SK-N-SH treated with all-trans-retinoic acid at 6 μM for 48 hours (cell line): ENCODE measurements around the gene SGIP1.
"Not testable (repeated sequence)": the region's sequence is repeated elsewhere in the genome, so short reads cannot be mapped to it uniquely, and the experiment has no call there.

Source experiments
- ATAC-seq: fragments of 200-7000 bp; cut with Tn5 transposase; 3 replicates; pipeline ENCODE4 v1.9.1; 2020; ENCODE audit warnings: mild to moderate bottlenecking, moderate library complexity
- ARNTL ChIP-seq: fragments of 450-650 bp; formaldehyde crosslinking; IDR thresholded peaks from 2 replicates; pipeline ENCODE4 v1.5.0; 2020; ENCODE audit warnings: low read depth, mild to moderate bottlenecking, moderate library complexity, borderline replicate concordance
- BACH2 ChIP-seq: fragments of 250-450 bp; sonication (Bioruptor Pico); IDR thresholded peaks from 2 replicates; pipeline ENCODE4 v1.9.0; 2021; ENCODE audit warnings: mild to moderate bottlenecking, borderline replicate concordance
- CREB5 ChIP-seq: fragments of 250-450 bp; sonication (Bioruptor Pico); IDR thresholded peaks from 2 replicates; pipeline ENCODE4 v1.5.1; 2020; ENCODE audit warnings: low read depth, mild to moderate bottlenecking, moderate library complexity
- CSRNP3 ChIP-seq: fragments of 250-450 bp; sonication (Bioruptor Pico); IDR thresholded peaks from 2 replicates; pipeline ENCODE4 v1.5.1; 2021; ENCODE audit warnings: mild to moderate bottlenecking, moderate library complexity
- ESRRG ChIP-seq: fragments of 250-450 bp; sonication (Bioruptor Pico); IDR thresholded peaks from 2 replicates; pipeline ENCODE4 v1.6.1; 2021; ENCODE audit warnings: mild to moderate bottlenecking
- GLIS3 ChIP-seq: fragments of 250-450 bp; sonication (Bioruptor Pico); IDR thresholded peaks from 2 replicates; pipeline ENCODE4 v1.5.0; 2020; ENCODE audit warnings: mild to moderate bottlenecking, moderate library complexity
- ISL1 ChIP-seq: fragments of 250-450 bp; sonication (Bioruptor Pico); IDR thresholded peaks from 2 replicates; pipeline ENCODE4 v2.1.2; 2022; ENCODE audit warnings: mild to moderate bottlenecking, moderate library complexity
- OSR1 ChIP-seq: fragments of 250-450 bp; sonication (Bioruptor Pico); IDR thresholded peaks from 2 replicates; pipeline ENCODE4 v1.8.0; 2022; ENCODE audit warnings: moderate library complexity, mild to moderate bottlenecking, inconsistent platforms
- POU6F1 ChIP-seq: fragments of 250-450 bp; sonication (Bioruptor Pico); IDR thresholded peaks from 2 replicates; pipeline ENCODE4 v1.8.0; 2021; ENCODE audit warnings: low read depth, mild to moderate bottlenecking, moderate library complexity, borderline replicate concordance
- RARB ChIP-seq: fragments of 250-450 bp; sonication (Bioruptor Pico); IDR thresholded peaks from 2 replicates; pipeline ENCODE4 v1.8.0; 2021; ENCODE audit warnings: mild to moderate bottlenecking, moderate library complexity
- SNAI2 ChIP-seq: fragments of 250-450 bp; sonication (Bioruptor Pico); IDR thresholded peaks from 2 replicates; pipeline ENCODE4 v1.5.0; 2020; ENCODE audit warnings: mild to moderate bottlenecking, moderate library complexity
- TCF4 ChIP-seq: fragments of 250-450 bp; sonication (Bioruptor Pico); IDR thresholded peaks from 2 replicates; pipeline ENCODE4 v1.8.0; 2021; ENCODE audit warnings: mild to moderate bottlenecking, moderate library complexity, borderline replicate concordance
- TOX ChIP-seq: fragments of 250-450 bp; sonication (Bioruptor Pico); IDR thresholded peaks from 2 replicates; pipeline ENCODE4 v1.8.0; 2021; ENCODE audit warnings: mild to moderate bottlenecking, moderate library complexity, borderline replicate concordance
- ZC3H10 ChIP-seq: fragments of 250-450 bp; sonication (Bioruptor Pico); IDR thresholded peaks from 2 replicates; pipeline ENCODE4 v1.5.1; 2021; ENCODE audit warnings: mild to moderate bottlenecking, moderate library complexity
- ZFP3 ChIP-seq: fragments of 250-450 bp; sonication (Bioruptor Pico); IDR thresholded peaks from 2 replicates; pipeline ENCODE4 v1.5.0; 2020; ENCODE audit warnings: mild to moderate bottlenecking, moderate library complexity
- ZFP30 ChIP-seq: fragments of 450-650 bp; formaldehyde crosslinking; IDR thresholded peaks from 2 replicates; pipeline ENCODE4 v1.5.0; 2022; ENCODE audit warnings: mild to moderate bottlenecking, moderate library complexity
- ZNF565 ChIP-seq: fragments of 450-650 bp; formaldehyde crosslinking; conservative IDR thresholded peaks from 2 replicates; pipeline ENCODE4 v1.5.0; 2020; ENCODE audit warnings: low read depth, mild to moderate bottlenecking, moderate library complexity
- ZNF70 ChIP-seq: fragments of 450-650 bp; formaldehyde crosslinking; IDR thresholded peaks from 2 replicates; pipeline ENCODE4 v1.5.0; 2020; ENCODE audit warnings: mild to moderate bottlenecking, moderate library complexity
- ZNF8 ChIP-seq: fragments of 450-650 bp; formaldehyde crosslinking; IDR thresholded peaks from 2 replicates; pipeline ENCODE4 v1.5.0; 2020; ENCODE audit warnings: mild to moderate bottlenecking, moderate library complexity
- TF ChIP-seq, protein P1 (sequence below): fragments of 250-450 bp; sonication (Bioruptor Pico); IDR thresholded peaks from 2 replicates; pipeline ENCODE4 v1.8.0; 2020; ENCODE audit warnings: mild to moderate bottlenecking, moderate library complexity, borderline replicate concordance
- TF ChIP-seq, protein P2 (sequence below): fragments of 250-450 bp; sonication (Bioruptor Pico); IDR thresholded peaks from 2 replicates; pipeline ENCODE4 v1.5.0; 2020; ENCODE audit warnings: mild to moderate bottlenecking, moderate library complexity

The SGIP1 gene

GRCh38 chr1:66778969-66779368, 245.0 kb downstream of the SGIP1 start:
- TF ChIP-seq BACH2 (CRISPR knock-in tag) = no peak
- no peak for ATAC-seq

DNA sequence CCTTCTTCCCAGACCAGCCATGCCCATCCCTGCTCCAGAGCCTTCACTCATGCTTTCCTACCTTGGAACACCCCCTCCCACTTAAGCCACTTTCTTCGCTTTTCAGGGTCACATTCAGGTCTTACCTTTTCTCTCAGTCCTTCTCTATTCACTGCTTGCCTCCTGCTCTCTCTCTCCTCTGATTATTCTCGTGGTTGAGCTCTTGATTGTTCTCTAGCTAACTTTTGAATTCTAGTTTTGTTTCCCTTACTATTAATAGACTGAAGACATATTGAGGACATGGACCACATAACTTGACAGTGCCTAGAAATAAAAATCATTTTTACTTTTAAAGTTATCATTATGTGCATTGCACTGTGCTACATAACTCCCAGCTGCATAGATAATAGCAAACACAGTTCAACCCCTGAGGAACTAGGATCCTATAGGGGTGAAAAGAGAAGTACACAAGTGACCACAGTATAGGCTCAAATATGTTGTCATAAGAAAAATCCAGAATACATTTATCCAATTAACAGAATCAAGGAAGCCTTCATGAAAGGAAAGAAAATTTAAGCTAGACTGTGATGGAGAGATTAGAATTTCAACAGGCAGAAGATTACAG, 245.6 kb downstream of the SGIP1 start:
- ATAC-seq = no peak

GRCh38 chr1:66785800-66786199, 251.8 kb downstream of the SGIP1 start:
- not testable (repeated sequence) for ATAC-seq

More for the DNA sequence above, 245.6 kb downstream of the SGIP1 start:
- TF ChIP-seq ESRRG (CRISPR knock-in tag) (no peak), ZC3H10 (CRISPR knock-in tag) (no peak), CREB5 (CRISPR knock-in tag) (no peak), ZFP30 (no peak), ZNF8 (CRISPR knock-in tag) (no peak), RARB (CRISPR knock-in tag) (no peak), TOX (CRISPR knock-in tag) (no peak), POU6F1 (CRISPR knock-in tag) (no peak), TCF4 (CRISPR knock-in tag) (no peak), ARNTL (CRISPR knock-in tag) (no peak), ISL1 (CRISPR knock-in tag) (no peak), GLIS3 (CRISPR knock-in tag) (no peak), ZNF70 (CRISPR knock-in tag) (no peak), SNAI2 (CRISPR knock-in tag) (no peak), BACH2 (CRISPR knock-in tag) (no peak), CSRNP3 (CRISPR knock-in tag) (no peak), OSR1 (no peak), ZFP3 (CRISPR knock-in tag) (no peak)
- TF ChIP-seq, protein P1, sequence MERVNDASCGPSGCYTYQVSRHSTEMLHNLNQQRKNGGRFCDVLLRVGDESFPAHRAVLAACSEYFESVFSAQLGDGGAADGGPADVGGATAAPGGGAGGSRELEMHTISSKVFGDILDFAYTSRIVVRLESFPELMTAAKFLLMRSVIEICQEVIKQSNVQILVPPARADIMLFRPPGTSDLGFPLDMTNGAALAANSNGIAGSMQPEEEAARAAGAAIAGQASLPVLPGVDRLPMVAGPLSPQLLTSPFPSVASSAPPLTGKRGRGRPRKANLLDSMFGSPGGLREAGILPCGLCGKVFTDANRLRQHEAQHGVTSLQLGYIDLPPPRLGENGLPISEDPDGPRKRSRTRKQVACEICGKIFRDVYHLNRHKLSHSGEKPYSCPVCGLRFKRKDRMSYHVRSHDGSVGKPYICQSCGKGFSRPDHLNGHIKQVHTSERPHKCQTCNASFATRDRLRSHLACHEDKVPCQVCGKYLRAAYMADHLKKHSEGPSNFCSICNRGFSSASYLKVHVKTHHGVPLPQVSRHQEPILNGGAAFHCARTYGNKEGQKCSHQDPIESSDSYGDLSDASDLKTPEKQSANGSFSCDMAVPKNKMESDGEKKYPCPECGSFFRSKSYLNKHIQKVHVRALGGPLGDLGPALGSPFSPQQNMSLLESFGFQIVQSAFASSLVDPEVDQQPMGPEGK (CRISPR knock-in tag) = no peak
- TF ChIP-seq, protein P2, sequence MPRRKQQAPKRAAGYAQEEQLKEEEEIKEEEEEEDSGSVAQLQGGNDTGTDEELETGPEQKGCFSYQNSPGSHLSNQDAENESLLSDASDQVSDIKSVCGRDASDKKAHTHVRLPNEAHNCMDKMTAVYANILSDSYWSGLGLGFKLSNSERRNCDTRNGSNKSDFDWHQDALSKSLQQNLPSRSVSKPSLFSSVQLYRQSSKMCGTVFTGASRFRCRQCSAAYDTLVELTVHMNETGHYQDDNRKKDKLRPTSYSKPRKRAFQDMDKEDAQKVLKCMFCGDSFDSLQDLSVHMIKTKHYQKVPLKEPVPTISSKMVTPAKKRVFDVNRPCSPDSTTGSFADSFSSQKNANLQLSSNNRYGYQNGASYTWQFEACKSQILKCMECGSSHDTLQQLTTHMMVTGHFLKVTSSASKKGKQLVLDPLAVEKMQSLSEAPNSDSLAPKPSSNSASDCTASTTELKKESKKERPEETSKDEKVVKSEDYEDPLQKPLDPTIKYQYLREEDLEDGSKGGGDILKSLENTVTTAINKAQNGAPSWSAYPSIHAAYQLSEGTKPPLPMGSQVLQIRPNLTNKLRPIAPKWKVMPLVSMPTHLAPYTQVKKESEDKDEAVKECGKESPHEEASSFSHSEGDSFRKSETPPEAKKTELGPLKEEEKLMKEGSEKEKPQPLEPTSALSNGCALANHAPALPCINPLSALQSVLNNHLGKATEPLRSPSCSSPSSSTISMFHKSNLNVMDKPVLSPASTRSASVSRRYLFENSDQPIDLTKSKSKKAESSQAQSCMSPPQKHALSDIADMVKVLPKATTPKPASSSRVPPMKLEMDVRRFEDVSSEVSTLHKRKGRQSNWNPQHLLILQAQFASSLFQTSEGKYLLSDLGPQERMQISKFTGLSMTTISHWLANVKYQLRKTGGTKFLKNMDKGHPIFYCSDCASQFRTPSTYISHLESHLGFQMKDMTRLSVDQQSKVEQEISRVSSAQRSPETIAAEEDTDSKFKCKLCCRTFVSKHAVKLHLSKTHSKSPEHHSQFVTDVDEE (CRISPR knock-in tag) = no peak
- TF ChIP-seq, all 23 proteins: peak for 0

DNA sequence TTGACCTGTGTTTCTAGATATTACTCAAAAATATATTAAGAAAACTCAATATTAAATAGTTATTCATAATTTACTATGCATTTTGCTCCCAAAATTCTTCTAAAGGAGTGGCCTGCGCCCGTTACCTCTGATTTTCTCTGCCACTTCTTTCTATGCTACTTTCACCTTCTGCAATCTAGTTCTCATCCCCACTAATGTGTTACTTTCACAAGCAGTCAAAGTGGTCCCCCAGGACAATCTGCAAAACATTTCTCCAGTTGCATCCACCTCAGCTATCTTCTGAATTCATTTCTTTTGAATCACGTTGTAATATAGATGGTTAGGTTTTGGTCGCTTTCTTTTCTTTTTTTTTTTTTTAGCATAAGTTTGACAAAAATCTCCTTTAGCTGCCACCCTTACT, 253.7 kb downstream of the SGIP1 start:
- ATAC-seq = no peak
- TF ChIP-seq ZFP30 (no peak), CREB5 (CRISPR knock-in tag) (no peak), RARB (CRISPR knock-in tag) (no peak), ZNF565 (CRISPR knock-in tag) (no peak), ISL1 (CRISPR knock-in tag) (no peak)
